ENCODE results near the gene IRX3.

DNA sequence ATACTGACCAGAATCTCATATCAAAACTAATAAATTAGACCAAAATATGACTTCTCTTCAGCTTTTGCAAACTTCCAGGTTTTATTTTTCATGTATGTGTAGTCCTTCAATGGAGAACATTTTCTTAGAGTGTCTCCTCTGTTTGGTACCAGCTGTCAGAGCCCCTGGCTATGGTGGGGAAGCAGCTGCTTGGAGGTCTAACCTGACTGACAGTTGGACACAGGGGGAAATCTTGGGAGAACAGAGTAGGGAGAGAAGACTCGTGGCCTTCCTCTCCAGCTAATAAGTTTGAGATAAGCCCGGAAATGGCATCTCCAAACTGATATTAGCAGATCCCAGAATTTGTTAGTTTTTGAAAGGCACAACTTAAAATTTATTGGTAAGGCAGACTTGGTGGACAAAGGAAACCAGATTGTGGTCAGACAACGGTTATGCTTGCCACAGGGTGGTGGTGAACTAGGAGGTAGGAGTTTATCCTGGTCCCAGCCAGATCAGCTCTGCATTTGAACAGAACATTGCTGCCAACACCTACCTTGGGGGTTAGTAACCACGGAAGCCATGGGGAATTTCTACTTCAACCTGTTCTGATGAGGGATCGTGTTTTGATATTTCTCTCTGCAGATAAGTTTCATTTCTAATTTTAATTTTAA lies 39.2 kb upstream of the IRX3 start:
- TF ChIP-seq SIRT6 (IDR thresholded peaks at IDR 0.05; ENCODE audit: low read length) = no peak
- TF ChIP-seq, protein P1, sequence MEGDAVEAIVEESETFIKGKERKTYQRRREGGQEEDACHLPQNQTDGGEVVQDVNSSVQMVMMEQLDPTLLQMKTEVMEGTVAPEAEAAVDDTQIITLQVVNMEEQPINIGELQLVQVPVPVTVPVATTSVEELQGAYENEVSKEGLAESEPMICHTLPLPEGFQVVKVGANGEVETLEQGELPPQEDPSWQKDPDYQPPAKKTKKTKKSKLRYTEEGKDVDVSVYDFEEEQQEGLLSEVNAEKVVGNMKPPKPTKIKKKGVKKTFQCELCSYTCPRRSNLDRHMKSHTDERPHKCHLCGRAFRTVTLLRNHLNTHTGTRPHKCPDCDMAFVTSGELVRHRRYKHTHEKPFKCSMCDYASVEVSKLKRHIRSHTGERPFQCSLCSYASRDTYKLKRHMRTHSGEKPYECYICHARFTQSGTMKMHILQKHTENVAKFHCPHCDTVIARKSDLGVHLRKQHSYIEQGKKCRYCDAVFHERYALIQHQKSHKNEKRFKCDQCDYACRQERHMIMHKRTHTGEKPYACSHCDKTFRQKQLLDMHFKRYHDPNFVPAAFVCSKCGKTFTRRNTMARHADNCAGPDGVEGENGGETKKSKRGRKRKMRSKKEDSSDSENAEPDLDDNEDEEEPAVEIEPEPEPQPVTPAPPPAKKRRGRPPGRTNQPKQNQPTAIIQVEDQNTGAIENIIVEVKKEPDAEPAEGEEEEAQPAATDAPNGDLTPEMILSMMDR (IDR thresholded peaks at IDR 0.05; ENCODE audit: control extremely low read depth in 1 of 3, insufficient read depth in 1 of 3, low read depth in 1 of 3, low read length in 3 of 3) = no peak
- no peak for TF ChIP-seq POLR2A (IDR thresholded peaks at IDR 0.05; ENCODE audit: control extremely low read depth in 1 of 2, low read depth in 2 of 2, low read length in 2 of 2)
- no peak for TF ChIP-seq POLR2AphosphoS5 (IDR thresholded peaks at IDR 0.05; ENCODE audit: low read depth, low read length)
- no peak for TF ChIP-seq ASH2L (IDR thresholded peaks at IDR 0.05; ENCODE audit: low read length)
- TF ChIP-seq TAF1 (IDR thresholded peaks at IDR 0.05; ENCODE audit: low read depth, low read length) = no peak
- no peak for TF ChIP-seq FOSL1 (IDR thresholded peaks at IDR 0.05; ENCODE audit: insufficient read depth, low read depth, low read length)
- no peak for TF ChIP-seq EZH2 (IDR thresholded peaks at IDR 0.05; ENCODE audit: low read depth, low read length, severe bottlenecking)
- TF ChIP-seq TCF12 (IDR thresholded peaks at IDR 0.05; ENCODE audit: low read depth, low read length) = no peak
- TF ChIP-seq POU5F1 (IDR thresholded peaks at IDR 0.05; ENCODE audit: low read depth, low read length) = no peak

Measured in H1 (cell line).